Measurements from ENCODE around the gene DDX5.

DDX5 gene

DNA sequence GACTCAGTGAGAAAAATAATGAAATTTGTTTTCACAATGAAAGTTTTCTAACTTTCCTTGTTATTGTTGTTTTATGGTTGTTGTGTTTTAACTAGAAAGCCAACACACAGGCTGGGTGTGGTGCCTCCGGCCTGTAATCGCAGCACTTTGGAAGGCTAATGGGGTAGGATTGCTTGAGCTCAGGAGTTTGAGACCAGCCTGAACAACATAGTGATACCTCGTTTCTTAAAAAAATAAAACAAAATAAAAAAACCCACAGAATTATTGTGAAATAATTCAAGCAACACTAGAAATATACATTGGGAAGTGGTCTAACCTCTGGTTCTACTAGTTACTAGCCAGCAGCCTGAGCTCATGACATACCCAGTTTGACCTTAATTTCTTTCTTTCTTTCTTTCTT is 56.5 kb downstream of the DDX5 start:
- H3K4me3 ChIP-seq (ENCODE audit: low read length, poor library complexity, severe bottlenecking): peak overlapping the region; percentile 62
- H3K9ac ChIP-seq (ENCODE audit: low read depth, low read length, poor library complexity, severe bottlenecking): peak overlapping the region; percentile 12
- H3K9me2 ChIP-seq (replicated peaks; ENCODE audit: low read depth, low read length): no peaks in the 10 kb centered on the region
- H3K36me3 ChIP-seq (ENCODE audit: insufficient read depth, low read length): no peaks in the 10 kb centered on the region
- no peaks in the 10 kb centered on the region for H3K79me2 ChIP-seq (ENCODE audit: insufficient read depth, low read length)
- no peaks in the 10 kb centered on the region for H4K20me1 ChIP-seq (ENCODE audit: insufficient read depth, low read length, poor library complexity, severe bottlenecking)
- H3K4me2 ChIP-seq (ENCODE audit: low read depth, low read length, poor library complexity, severe bottlenecking): peak overlapping the region; percentile 68
- no peaks in the 10 kb centered on the region for H3F3A ChIP-seq (ENCODE audit: low read depth)
- H3K4me1 ChIP-seq (ENCODE audit: insufficient read depth, low read length, poor library complexity, severe bottlenecking): peaks cover 14% of the 10 kb centered on the region
- H2AFZ ChIP-seq (ENCODE audit: low read length): peak overlapping the region; percentile 88; the same call in 1 of the 2 replicates
- no peaks in the 10 kb centered on the region for H3K27me3 ChIP-seq (ENCODE audit: insufficient read depth, low read length, poor library complexity, severe bottlenecking)
- no peaks in the 10 kb centered on the region for H3K9me3 ChIP-seq (ENCODE audit: insufficient read depth, low read depth, low read length)
- TF ChIP-seq CTCF (conservative IDR thresholded peaks at IDR 0.05; ENCODE audit: low read length) (no peak), EZH2phosphoT487 (IDR thresholded peaks at IDR 0.05; ENCODE audit: borderline replicate concordance) (no peak)

DNA sequence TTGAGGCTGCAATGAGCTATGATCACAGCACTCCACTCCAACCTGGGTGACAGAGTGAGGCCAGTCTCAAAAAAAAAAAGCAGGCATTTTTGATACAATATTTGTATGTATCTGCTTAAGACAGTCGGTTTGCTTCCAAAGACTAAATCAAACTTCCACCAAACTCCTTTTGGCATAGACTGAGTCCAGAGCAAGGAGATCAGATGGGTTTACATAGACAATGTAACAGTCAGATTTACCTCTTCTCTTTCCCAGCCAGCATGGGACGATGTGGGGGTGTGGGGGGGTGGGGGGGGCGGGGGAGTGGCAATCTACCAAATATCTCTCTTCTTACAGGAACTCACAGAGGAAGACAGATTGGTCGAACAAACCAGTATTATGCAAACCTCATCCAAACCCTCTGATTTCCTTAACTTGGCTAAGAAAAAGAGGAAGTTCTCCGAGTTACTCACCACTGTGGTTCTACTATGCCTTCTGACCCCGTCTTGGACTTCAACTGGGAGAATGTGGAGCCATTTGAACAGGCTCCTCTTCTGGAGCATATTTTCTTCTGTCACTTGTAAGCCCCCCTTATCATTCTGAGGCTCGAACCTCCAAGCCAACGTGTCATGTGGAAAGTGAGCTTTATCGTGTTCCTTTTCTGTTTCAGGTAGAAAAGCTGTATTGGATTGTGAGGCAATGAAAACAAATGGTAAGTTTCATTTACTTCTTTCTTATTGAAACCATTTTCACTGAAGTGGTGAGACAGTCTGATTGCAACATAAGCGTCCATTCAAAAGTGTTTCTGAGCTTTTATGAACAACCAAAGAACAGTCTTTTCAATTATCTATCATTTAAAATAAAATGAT is 57.2 kb downstream of the DDX5 start, which contains the start of gene MILR1:
Gene MILR1 (plus strand): TSS at position 451 of the 848 bp plus-strand sequence. CDS start 54 bp downstream, at position 505.
- Histone ChIP-seq H3K4me3 (ENCODE audit: low read length, poor library complexity, severe bottlenecking) (peak within 1 kb of the TSS; percentile 62), H3K27me3 (ENCODE audit: insufficient read depth, low read length, poor library complexity, severe bottlenecking) (no peaks in the 10 kb centered on the region), H4K20me1 (ENCODE audit: insufficient read depth, low read length, poor library complexity, severe bottlenecking) (no peaks in the 10 kb centered on the region), H2AFZ (ENCODE audit: low read length) (peak within 1 kb of the TSS; percentile 88), H3K9me2 (replicated peaks; ENCODE audit: low read depth, low read length) (no peaks in the 10 kb centered on the region), H3K4me1 (ENCODE audit: insufficient read depth, low read length, poor library complexity, severe bottlenecking) (peaks cover 14% of the 10 kb centered on the region), H3K9ac (ENCODE audit: low read depth, low read length, poor library complexity, severe bottlenecking) (peak within 1 kb of the TSS; percentile 14), H3K4me2 (ENCODE audit: low read depth, low read length, poor library complexity, severe bottlenecking) (peak within 1 kb of the TSS; percentile 68), H3K79me2 (ENCODE audit: insufficient read depth, low read length) (no peaks in the 10 kb centered on the region), H3K36me3 (ENCODE audit: insufficient read depth, low read length) (no peaks in the 10 kb centered on the region), H3F3A (ENCODE audit: low read depth) (no peaks in the 10 kb centered on the region), H3K9me3 (ENCODE audit: insufficient read depth, low read depth, low read length) (no peaks in the 10 kb centered on the region)
- TF ChIP-seq EZH2phosphoT487 (IDR thresholded peaks at IDR 0.05; ENCODE audit: borderline replicate concordance) (no peak), CTCF (conservative IDR thresholded peaks at IDR 0.05; ENCODE audit: low read length) (no peak)
